C4-2B (cell line): ENCODE results near the gene CDC14A.

Source experiments
- CTCF ChIP-seq: fragments of 450-650 bp; conservative IDR thresholded peaks from 2 replicates; pipeline ENCODE4 v1.5.1; 2017; ENCODE audit warnings: mild to moderate bottlenecking
- ZFX ChIP-seq: fragments of 450-650 bp; IDR thresholded peaks from 2 replicates; pipeline ENCODE4 v1.6.1; 2017

- TF ChIP-seq CTCF (no peak), ZFX (no peak)
Measured at GRCh38 chr1:100438375-100438774, 86.1 kb downstream of the CDC14A start.
